Mesenchymal stem cell (in vitro differentiated cells and primary cell): ENCODE measurements around the gene CIT.

ENCODE experiments used
- DNase-seq: peaks from one replicate; pipeline ENCODE4 v3.0.0-alpha.2; 2013
- H2AFZ ChIP-seq: one replicate; pipeline ENCODE4 v1.6.1; 2013; ENCODE audit warnings: low read depth, mild to moderate bottlenecking, control low read depth, inconsistent platforms, low read length, moderate library complexity
- H2AK5ac ChIP-seq: 2 replicates; pipeline ENCODE4 v1.6.1; 2013; ENCODE audit warnings: low read length, moderate library complexity, mild to moderate bottlenecking, inconsistent platforms; ENCODE audit not compliant: severe bottlenecking
- H2BK120ac ChIP-seq: one replicate; pipeline ENCODE4 v1.6.1; 2013; ENCODE audit warnings: low read depth, mild to moderate bottlenecking, inconsistent platforms, low read length, moderate library complexity
- H2BK12ac ChIP-seq, 2 experiments: one replicate each; pipeline ENCODE4 v1.6.1; 2013; ENCODE audit warnings: inconsistent platforms in 2 of 2, low read length in 2 of 2, mild to moderate bottlenecking in 2 of 2, moderate library complexity in 2 of 2, control low read depth in 1 of 2
- H2BK15ac ChIP-seq: one replicate; pipeline ENCODE4 v1.6.1; 2013; ENCODE audit warnings: mild to moderate bottlenecking, low read depth, inconsistent platforms; ENCODE audit not compliant: poor library complexity, severe bottlenecking
- H2BK5ac ChIP-seq: 2 replicates; pipeline ENCODE4 v1.6.1; 2013; ENCODE audit warnings: low read depth, mild to moderate bottlenecking, low read length, control low read depth, inconsistent platforms; ENCODE audit not compliant: poor library complexity, severe bottlenecking
- H3K14ac ChIP-seq, 2 experiments: one replicate each; pipeline ENCODE4 v1.6.1; 2013; ENCODE audit warnings: inconsistent platforms in 2 of 2, low read length in 2 of 2, control low read depth in 1 of 2, mild to moderate bottlenecking in 1 of 2, moderate library complexity in 1 of 2
- H3K18ac ChIP-seq, 2 experiments: one replicate each; pipeline ENCODE4 v1.6.1; 2013; ENCODE audit warnings: inconsistent platforms in 2 of 2, low read length in 2 of 2, control low read depth in 1 of 2, low read depth in 1 of 2, mild to moderate bottlenecking in 1 of 2
- H3K23ac ChIP-seq, 2 experiments: one replicate each; pipeline ENCODE4 v1.6.1; 2013; ENCODE audit warnings: inconsistent platforms in 2 of 2, low read length in 2 of 2, mild to moderate bottlenecking in 2 of 2, moderate library complexity in 2 of 2, control low read depth in 1 of 2
- H3K27ac ChIP-seq: 2 replicates; pipeline ENCODE4 v1.5.1; 2013; ENCODE audit warnings: mild to moderate bottlenecking, moderate library complexity, low read length, control low read depth, inconsistent platforms; ENCODE audit not compliant: poor library complexity, severe bottlenecking
- H3K27me3 ChIP-seq, 2 experiments: 2 replicates each; pipeline versions ENCODE4 v1.6.1 to v1.7.0; 2013; ENCODE audit warnings: low read length in 2 of 2, mild to moderate bottlenecking in 2 of 2, moderate library complexity in 2 of 2, control low read depth in 1 of 2, inconsistent platforms in 1 of 2; ENCODE audit not compliant: control insufficient read depth in 1 of 2, insufficient read depth in 1 of 2
- H3K36me3 ChIP-seq, 2 experiments: 2 replicates each; pipeline versions ENCODE4 v1.6.1 to v1.7.0; 2013; ENCODE audit warnings: low read length in 2 of 2, control low read depth in 1 of 2, inconsistent platforms in 1 of 2, low read depth in 1 of 2, mild to moderate bottlenecking in 1 of 2; ENCODE audit not compliant: insufficient read depth in 2 of 2, control insufficient read depth in 1 of 2
- H3K4ac ChIP-seq, 2 experiments: one replicate each; pipeline ENCODE4 v1.6.1; 2013; ENCODE audit warnings: inconsistent platforms in 2 of 2, low read length in 2 of 2, mild to moderate bottlenecking in 2 of 2, moderate library complexity in 2 of 2, control low read depth in 1 of 2, low read depth in 1 of 2
- H3K4me1 ChIP-seq: 2 replicates; pipeline ENCODE4 v1.6.1; 2013; ENCODE audit warnings: low read depth, low read length, control low read depth; ENCODE audit not compliant: control insufficient read depth, insufficient read depth
- H3K4me2 ChIP-seq: 2 replicates; pipeline ENCODE4 v1.6.1; 2013; ENCODE audit warnings: low read length, mild to moderate bottlenecking, inconsistent platforms; ENCODE audit not compliant: poor library complexity, severe bottlenecking
- H3K4me3 ChIP-seq, 2 experiments: 2 replicates each; pipeline versions ENCODE4 v1.5.1 to v1.7.0; 2013; ENCODE audit warnings: low read length in 2 of 2, mild to moderate bottlenecking in 2 of 2, control low read depth in 1 of 2, low read depth in 1 of 2; ENCODE audit not compliant: insufficient read depth in 1 of 2
- H3K79me1 ChIP-seq: replicated peaks from 2 replicates; pipeline ENCODE4 v1.6.1; 2013; ENCODE audit warnings: mild to moderate bottlenecking, control low read depth, low read length, inconsistent platforms; ENCODE audit not compliant: poor library complexity, severe bottlenecking
- H3K9ac ChIP-seq: 2 replicates; pipeline ENCODE4 v1.7.0; 2013; ENCODE audit warnings: mild to moderate bottlenecking, low read length, moderate library complexity
- H3K9me3 ChIP-seq: 2 replicates; pipeline ENCODE4 v1.7.0; 2013; ENCODE audit warnings: mild to moderate bottlenecking, low read length; ENCODE audit not compliant: control insufficient read depth
- H4K8ac ChIP-seq: one replicate; pipeline ENCODE4 v1.6.1; 2013; ENCODE audit warnings: inconsistent platforms, mild to moderate bottlenecking, low read length, moderate library complexity
- H4K91ac ChIP-seq: one replicate; pipeline ENCODE4 v1.6.1; 2013; ENCODE audit warnings: mild to moderate bottlenecking, low read length, inconsistent platforms
- WGBS: methylation state at CpG from one replicate; pipeline ENCODE4 v1.1.7; 2013; ENCODE audit warnings: mixed read lengths; 5-methylcytosine and 5-hydroxymethylcytosine counted together

CIT gene

GRCh38 chr12:119679490-119679889 is 197.6 kb downstream of the CIT start:
- no peak for DNase-seq
- 92% methylated on average over 10 of the region's 10 CpGs for WGBS
- no peak overlapping the region for H3K23ac ChIP-seq
- H3K9ac ChIP-seq: no peak overlapping the region
- H3K4me2 ChIP-seq: no peak overlapping the region
- no peak overlapping the region for H3K18ac ChIP-seq
- H2BK5ac ChIP-seq: no peak overlapping the region
- no peak overlapping the region for H4K8ac ChIP-seq
- peaks cover 59 to 77% of the 10 kb centered on the region in 2 experiments for H3K36me3 ChIP-seq
- H3K79me1 ChIP-seq: peaks cover 33% of the 10 kb centered on the region
- no peak overlapping the region for H3K4ac ChIP-seq
- no peak overlapping the region for H3K14ac ChIP-seq
- H3K4me3 ChIP-seq: no peak overlapping the region
- H2BK120ac ChIP-seq: no peak overlapping the region
- H3K9me3 ChIP-seq: no peaks in the 10 kb centered on the region
- peaks cover 15% of the 10 kb centered on the region for H3K4me1 ChIP-seq
- no peaks in the 10 kb centered on the region for H3K27me3 ChIP-seq
- H4K91ac ChIP-seq: no peak overlapping the region
- H3K27ac ChIP-seq: no peak overlapping the region
- no peak overlapping the region for H2BK15ac ChIP-seq
- no peak overlapping the region for H2AFZ ChIP-seq
- no peak overlapping the region for H2BK12ac ChIP-seq
- no peak overlapping the region for H2AK5ac ChIP-seq

- Histone ChIP-seq H4K91ac (no peak overlapping the region), H3K27me3 (no peaks in the 10 kb centered on the region), H3K4ac (no peak overlapping the region), H2BK120ac (no peak overlapping the region), H2AFZ (no peak overlapping the region), H2BK15ac (no peak overlapping the region), H2AK5ac (no peak overlapping the region), H4K8ac (no peak overlapping the region), H3K14ac (no peak overlapping the region), H3K9me3 (no peaks in the 10 kb centered on the region), H3K27ac (no peak overlapping the region), H2BK5ac (no peak overlapping the region), H3K36me3 (peaks cover 61 to 81% of the 10 kb centered on the region in 2 experiments), H3K4me3 (no peak overlapping the region), H3K4me2 (no peak overlapping the region), H3K79me1 (peaks cover 37% of the 10 kb centered on the region), H3K23ac (no peak overlapping the region), H3K9ac (no peak overlapping the region), H3K18ac (no peak overlapping the region), H3K4me1 (peaks cover 13% of the 10 kb centered on the region), H2BK12ac (no peak overlapping the region)
- DNase-seq: no peak
- WGBS: 98% methylated on average over 5 of the region's 5 CpGs
Measured at GRCh38 chr12:119679081-119679480, 198.0 kb downstream of the CIT start.

- H3K4me3 ChIP-seq: no peak overlapping the region
- H3K4me1 ChIP-seq: peaks cover 10% of the 10 kb centered on the region
- H3K27ac ChIP-seq: no peak overlapping the region
- peaks cover 65 to 87% of the 10 kb centered on the region in 2 experiments for H3K36me3 ChIP-seq
- H3K4ac ChIP-seq: no peak overlapping the region
- WGBS: 90% methylated on average over 6 of the region's 7 CpGs
- H4K8ac ChIP-seq: no peak overlapping the region
- no peak overlapping the region for H2AFZ ChIP-seq
- H3K79me1 ChIP-seq: peaks cover 39% of the 10 kb centered on the region
- no peak overlapping the region for H3K23ac ChIP-seq
- H2BK15ac ChIP-seq: no peak overlapping the region
- no peak overlapping the region for H3K18ac ChIP-seq
- no peaks in the 10 kb centered on the region for H3K27me3 ChIP-seq
- H3K9me3 ChIP-seq: no peaks in the 10 kb centered on the region
- no peak overlapping the region for H3K4me2 ChIP-seq
- H2BK5ac ChIP-seq: no peak overlapping the region
- H2AK5ac ChIP-seq: no peak overlapping the region
- H3K9ac ChIP-seq: no peak overlapping the region
- no peak overlapping the region for H2BK120ac ChIP-seq
- H2BK12ac ChIP-seq: no peak overlapping the region
- H3K14ac ChIP-seq: no peak overlapping the region
- no peak for DNase-seq
- H4K91ac ChIP-seq: no peak overlapping the region
Measured at GRCh38 chr12:119678459-119678858, 198.7 kb downstream of the CIT start.

DNA sequence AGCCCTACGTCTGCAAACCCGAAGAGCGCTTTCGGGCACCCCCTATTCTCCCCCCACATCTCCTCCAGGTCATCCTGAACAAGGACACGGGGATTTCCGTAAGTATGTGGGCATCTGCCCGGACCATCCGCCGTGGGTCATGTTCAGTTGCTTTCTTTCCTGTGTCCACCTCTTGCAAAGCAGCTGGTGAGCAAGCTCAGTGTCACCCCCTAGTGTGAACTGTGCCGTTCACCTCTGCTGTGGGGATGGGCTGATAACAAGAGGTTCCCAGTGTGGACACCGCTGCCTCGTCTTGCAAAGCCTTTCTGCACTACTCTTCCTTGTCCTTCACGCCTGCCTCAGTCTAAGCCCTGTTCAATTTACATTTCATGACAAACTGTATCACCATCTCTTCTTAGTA is 200.5 kb downstream of the CIT start:
- H3K27me3 ChIP-seq: no peaks in the 10 kb centered on the region
- no peak for DNase-seq
- no peaks in the 10 kb centered on the region for H3K9me3 ChIP-seq
- no peak overlapping the region for H4K8ac ChIP-seq
- no peak overlapping the region for H3K14ac ChIP-seq
- no peak overlapping the region for H3K4ac ChIP-seq
- peaks cover 67 to 97% of the 10 kb centered on the region in 2 experiments for H3K36me3 ChIP-seq
- H3K27ac ChIP-seq: no peak overlapping the region
- no peak overlapping the region for H3K9ac ChIP-seq
- WGBS: 95% methylated on average over 13 of the region's 13 CpGs
- H2BK5ac ChIP-seq: no peak overlapping the region
- H4K91ac ChIP-seq: no peak overlapping the region
- H2AFZ ChIP-seq: no peak overlapping the region
- no peak overlapping the region for H2BK12ac ChIP-seq
- no peak overlapping the region for H3K18ac ChIP-seq
- no peak overlapping the region for H3K4me3 ChIP-seq
- no peak overlapping the region for H3K4me2 ChIP-seq
- peaks cover 41% of the 10 kb centered on the region for H3K79me1 ChIP-seq
- H2BK120ac ChIP-seq: no peak overlapping the region
- H3K4me1 ChIP-seq: peaks cover 6% of the 10 kb centered on the region
- H3K23ac ChIP-seq: no peak overlapping the region
- no peak overlapping the region for H2BK15ac ChIP-seq
- H2AK5ac ChIP-seq: no peak overlapping the region
